ENCODE measurements around the gene ICOS.

- TF ChIP-seq CTCF (IDR thresholded peaks at IDR 0.05), result no peak
- no peak for TF ChIP-seq ZFX (IDR thresholded peaks at IDR 0.05; ENCODE audit: borderline replicate concordance)
These were observed 53.0 kb downstream of the ICOS start for GRCh38 chr2:203989521-203989920.

Data from 22Rv1 (cell line).